Neural cell (in vitro differentiated cells): ENCODE results near the gene WDR4. TPM values are rescaled to one million over a fixed set of nuclear protein-coding genes. Genes with fewer than 3 reads are reported as not detected.
"Not testable (repeated sequence)": the region's sequence is repeated elsewhere in the genome, so short reads cannot be mapped to it uniquely, and the experiment has no call there.

ENCODE experiments used
- H2AFZ ChIP-seq: fragments of 200-600, 300-800 bp; sonication (generic), shearing (Covaris generic); 2 replicates; pipeline ENCODE4 v1.6.0; 2014; ENCODE audit warnings: low read depth, mild to moderate bottlenecking, antibody characterized with exemption, low read length, moderate library complexity
- H3F3A ChIP-seq: fragments of 200-600 bp; shearing (Covaris generic); 2 replicates; pipeline ENCODE4 v1.6.1; 2016; ENCODE audit warnings: mild to moderate bottlenecking, moderate library complexity, mixed read lengths, antibody characterized with exemption, low read length; ENCODE audit not compliant: insufficient read depth, poor library complexity, severe bottlenecking
- H3K27ac ChIP-seq: fragments of 200-600, 300-800 bp; sonication (generic), shearing (Covaris generic); 2 replicates; pipeline ENCODE4 v1.5.1; 2014; ENCODE audit warnings: mild to moderate bottlenecking, low read length, moderate library complexity
- H3K27me3 ChIP-seq: fragments of 300-800, 200-600 bp; sonication (generic), shearing (Covaris generic); 2 replicates; pipeline ENCODE4 v1.6.0; 2014; ENCODE audit warnings: mild to moderate bottlenecking, low read depth, low read length, moderate library complexity; ENCODE audit not compliant: insufficient read depth
- H3K36me3 ChIP-seq: fragments of 300-800, 200-600 bp; sonication (generic), shearing (Covaris generic); 2 replicates; pipeline ENCODE4 v1.5.1; 2014; ENCODE audit warnings: mild to moderate bottlenecking, antibody characterized with exemption, low read length, moderate library complexity; ENCODE audit not compliant: insufficient read depth
- H3K4me2 ChIP-seq: fragments of 300-800, 200-600 bp; sonication (generic), shearing (Covaris generic); 2 replicates; pipeline ENCODE4 v1.6.0; 2014; ENCODE audit warnings: mild to moderate bottlenecking, low read length
- H3K4me3 ChIP-seq: fragments of 300-800, 200-600 bp; sonication (generic), shearing (Covaris generic); 2 replicates; pipeline ENCODE4 v1.5.1; 2014; ENCODE audit warnings: mild to moderate bottlenecking, low read length, moderate library complexity
- H3K79me2 ChIP-seq: fragments of 200-600 bp; shearing (Covaris generic); replicated peaks from 2 replicates; pipeline ENCODE4 v1.6.0; 2014; ENCODE audit warnings: mild to moderate bottlenecking, low read length, moderate library complexity; ENCODE audit not compliant: insufficient read depth
- H3K9ac ChIP-seq: fragments of 300-800, 200-600 bp; sonication (generic), shearing (Covaris generic); 2 replicates; pipeline ENCODE4 v1.6.1; 2016; ENCODE audit warnings: mild to moderate bottlenecking, low read length, mixed read lengths
- H3K9me2 ChIP-seq: fragments of 200-600 bp; shearing (Covaris generic); 2 replicates; pipeline ENCODE4 v1.6.1; 2016; ENCODE audit warnings: mild to moderate bottlenecking, low read length, mixed read lengths; ENCODE audit not compliant: insufficient read depth
- H3K9me3 ChIP-seq: fragments of 200-600, 300-800 bp; sonication (generic), shearing (Covaris generic); 2 replicates; pipeline ENCODE4 v1.6.1; 2016; ENCODE audit warnings: mild to moderate bottlenecking, mixed run types, low read length, moderate library complexity, mixed read lengths
- H4K20me1 ChIP-seq: fragments of 200-600 bp; shearing (Covaris generic); 2 replicates; pipeline ENCODE4 v1.6.1; 2016; ENCODE audit warnings: mild to moderate bottlenecking, mixed run types; ENCODE audit not compliant: insufficient read depth
- CTCF ChIP-seq: fragments of 450-650 bp; IDR thresholded peaks from 2 replicates; pipeline ENCODE4 v1.5.1; 2014; ENCODE audit warnings: antibody characterized with exemption, mild to moderate bottlenecking, moderate library complexity; ENCODE audit not compliant: poor library complexity, severe bottlenecking
- EP300 ChIP-seq: fragments of 450-650 bp; conservative IDR thresholded peaks from 2 replicates; pipeline ENCODE4 v1.6.1; 2014; ENCODE audit warnings: antibody characterized with exemption, mild to moderate bottlenecking, moderate library complexity; ENCODE audit not compliant: poor library complexity, severe bottlenecking
- EZH2 ChIP-seq: fragments of 200-600, 300-800 bp; shearing (Covaris generic), sonication (generic); IDR thresholded peaks from 2 replicates; pipeline ENCODE4 v1.6.1; 2014; ENCODE audit warnings: antibody characterized with exemption, low read length, borderline replicate concordance, mild to moderate bottlenecking; ENCODE audit not compliant: insufficient read depth, poor library complexity, severe bottlenecking
- MXI1 ChIP-seq: fragments of 450-650 bp; conservative IDR thresholded peaks from 2 replicates; pipeline ENCODE4 v1.6.1; 2014; ENCODE audit warnings: antibody characterized with exemption, mild to moderate bottlenecking; ENCODE audit not compliant: poor library complexity, severe bottlenecking
- POLR2AphosphoS5 ChIP-seq: IDR thresholded peaks from 2 replicates; pipeline ENCODE4 v1.6.1; 2012
- RAD21 ChIP-seq: fragments of 450-650 bp; conservative IDR thresholded peaks from 2 replicates; pipeline ENCODE4 v1.6.1; 2014; ENCODE audit warnings: antibody characterized with exemption, mild to moderate bottlenecking, moderate library complexity
- REST ChIP-seq: IDR thresholded peaks from 2 replicates; pipeline ENCODE4 v1.6.1; 2012; ENCODE audit warnings: borderline replicate concordance
- SMC3 ChIP-seq: fragments of 450-650 bp; conservative IDR thresholded peaks from 2 replicates; pipeline ENCODE4 v1.6.1; 2014; ENCODE audit warnings: antibody characterized with exemption, mild to moderate bottlenecking, moderate library complexity; ENCODE audit not compliant: poor library complexity
- TAF1 ChIP-seq: IDR thresholded peaks from 2 replicates; pipeline ENCODE4 v1.6.1; 2012; ENCODE audit warnings: low read depth
- polyA minus RNA-seq: library from RNA; depleted of rRNA, polyadenylated mRNA; stranded (reverse); fragments of >200 nt; gene quantifications from 2 replicates; pipeline ENCODE4 v1.2.3, GENCODE V29; 2014
- polyA plus RNA-seq: library from polyadenylated mRNA; depleted of rRNA; stranded (reverse); fragments of >200 nt; gene quantifications from 2 replicates; pipeline ENCODE4 v1.2.3, GENCODE V29; 2014

The WDR4 gene
- polyA plus RNA-seq (5.5 and 9.2 TPM in 2 replicates), polyA minus RNA-seq (14.1 and 17.3 TPM in 2 replicates)

GRCh38 chr21:42878993-42879787 is at the start of gene WDR4:
WDR4 (minus strand) TSS chr21:42879539; CDS start chr21:42879495, 44 bp downstream.
- Histone ChIP-seq H3K27me3 (no peaks in the 10 kb centered on the region), H3K9me2 (no peaks in the 10 kb centered on the region), H4K20me1 (no peaks in the 10 kb centered on the region), H3F3A (no peaks in the 10 kb centered on the region), H3K9ac (peak within 1 kb of the TSS; percentile 82), H3K4me3 (peak within 1 kb of the TSS; percentile 88), H3K27ac (peak within 1 kb of the TSS; percentile 85), H2AFZ (peak within 1 kb of the TSS; percentile 86), H3K9me3 (no peaks in the 10 kb centered on the region), H3K79me2 (peaks cover 17% of the 10 kb centered on the region), H3K36me3 (no peaks in the 10 kb centered on the region), H3K4me2 (peak within 1 kb of the TSS; percentile 82)
- no peak for TF ChIP-seq EZH2
- TF ChIP-seq RAD21, result peak; percentile 65
- peak; percentile 97 for TF ChIP-seq TAF1
- peak; percentile 48 for TF ChIP-seq EP300
- peak; percentile 100 for TF ChIP-seq MXI1
- TF ChIP-seq SMC3, result peak; percentile 61
- TF ChIP-seq CTCF, result no peak
- peak; percentile 94 for TF ChIP-seq REST
- peak; percentile 97 for TF ChIP-seq POLR2AphosphoS5

- not testable (repeated sequence) for H2AFZ ChIP-seq, H3K27me3 ChIP-seq, H3K4me3 ChIP-seq, H3K36me3 ChIP-seq, H3K4me2 ChIP-seq, H3K9me2 ChIP-seq, H3K9me3 ChIP-seq, H4K20me1 ChIP-seq, H3K9ac ChIP-seq, H3K27ac ChIP-seq, H3F3A ChIP-seq, H3K79me2 ChIP-seq
Observed at GRCh38 chr21:42927474-42928200, 48.3 kb upstream of the WDR4 start.
